HG03342 (cell line): Measurements from ENCODE around the gene MAPK6.

Source experiments
- ATAC-seq: cut with Tn5 transposase; IDR thresholded peaks from one replicate; pipeline ENCODE4 v1.9.1; 2021; ENCODE audit warnings: mild to moderate bottlenecking, moderate library complexity; ENCODE audit not compliant: unreplicated experiment

Gene MAPK6

DNA sequence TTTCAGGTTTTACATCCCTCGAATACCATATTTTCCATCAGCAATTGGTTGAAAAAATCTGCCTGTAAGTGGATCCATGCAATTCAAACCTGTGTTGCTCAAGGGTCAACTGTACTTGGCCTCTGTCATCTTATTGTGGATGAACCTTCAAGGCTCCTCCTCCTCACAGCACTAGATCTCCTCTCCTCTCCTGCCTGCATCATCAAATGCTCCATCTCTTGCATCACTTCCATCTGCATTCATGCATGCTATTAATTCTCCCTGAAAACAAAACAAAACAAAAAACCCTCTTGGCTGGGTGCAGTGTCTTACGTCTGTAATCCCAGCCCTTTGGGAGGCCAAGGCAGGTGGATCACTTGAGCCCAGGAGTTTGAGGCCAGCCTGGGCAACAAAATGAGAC, 83.4 kb downstream of the MAPK6 start:
- no peak for ATAC-seq

DNA sequence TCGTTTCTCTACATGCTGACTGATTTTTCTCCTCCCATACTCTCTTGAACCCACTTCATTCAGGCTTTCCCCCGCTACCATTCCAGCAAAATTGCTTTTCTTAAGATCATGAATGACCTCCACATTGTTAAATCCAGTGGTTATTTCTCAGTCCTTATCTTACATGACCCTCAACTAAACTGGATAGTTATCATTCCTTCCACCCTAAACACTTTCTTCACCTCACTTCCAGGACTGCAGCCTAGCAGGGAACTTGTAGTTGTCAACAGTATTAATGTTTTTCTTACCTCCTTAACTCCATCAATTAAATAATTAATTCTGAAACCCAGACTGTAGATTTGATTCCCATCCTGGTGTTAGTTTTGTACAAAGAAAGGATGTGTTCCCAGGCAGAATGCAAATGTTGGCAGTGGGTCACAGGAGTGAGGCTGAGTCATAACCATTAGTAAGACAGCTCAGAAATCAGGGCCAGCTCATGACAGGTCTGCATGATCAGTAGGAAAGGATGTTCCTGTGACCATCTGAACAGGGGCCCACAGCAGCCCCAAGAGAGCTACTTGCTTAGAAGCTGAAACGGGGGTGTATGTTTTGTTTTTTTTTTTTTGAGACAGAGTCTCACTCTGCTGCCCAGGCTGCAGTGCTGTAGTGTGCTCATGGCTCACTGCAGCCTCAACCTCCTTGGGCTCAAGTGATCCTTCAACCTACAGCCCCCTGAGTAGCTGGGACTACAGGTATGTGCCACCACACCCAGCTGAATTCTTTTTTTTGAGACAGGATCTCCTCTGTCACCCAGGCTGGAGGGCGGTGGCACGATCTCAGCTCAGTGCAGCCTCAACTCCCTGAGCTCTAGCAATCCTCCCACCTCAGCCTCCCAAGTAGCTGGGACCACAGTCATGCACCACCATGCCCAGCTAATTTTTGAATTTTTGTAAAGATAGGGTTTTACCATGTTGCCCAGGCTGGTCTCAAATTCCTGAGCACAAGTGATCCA, 84.5 kb downstream of the MAPK6 start:
- peak; percentile 70 for ATAC-seq

DNA sequence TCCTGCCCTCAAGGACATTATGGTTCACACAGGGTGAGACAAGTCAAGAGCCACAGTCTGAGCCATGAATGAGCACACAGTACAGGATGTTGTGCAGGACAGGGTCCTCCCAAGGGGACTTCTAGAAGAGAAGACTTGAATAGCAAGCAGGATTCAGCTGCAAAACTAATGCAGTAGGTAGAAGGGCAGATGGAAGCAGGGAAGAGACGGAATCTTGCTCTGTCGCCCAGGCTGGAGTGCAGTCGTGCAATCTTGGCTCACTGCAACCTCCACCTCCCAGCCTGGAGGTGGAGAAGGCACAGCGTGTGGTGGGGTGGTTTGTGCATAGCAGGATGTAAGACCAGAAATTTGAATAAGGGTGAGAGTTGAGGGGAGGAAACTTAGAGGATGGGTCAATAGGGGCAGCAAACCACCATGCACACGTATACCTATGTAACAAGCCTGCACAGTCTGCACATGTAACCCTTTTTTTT, 85.5 kb downstream of the MAPK6 start:
- no peak for ATAC-seq

DNA sequence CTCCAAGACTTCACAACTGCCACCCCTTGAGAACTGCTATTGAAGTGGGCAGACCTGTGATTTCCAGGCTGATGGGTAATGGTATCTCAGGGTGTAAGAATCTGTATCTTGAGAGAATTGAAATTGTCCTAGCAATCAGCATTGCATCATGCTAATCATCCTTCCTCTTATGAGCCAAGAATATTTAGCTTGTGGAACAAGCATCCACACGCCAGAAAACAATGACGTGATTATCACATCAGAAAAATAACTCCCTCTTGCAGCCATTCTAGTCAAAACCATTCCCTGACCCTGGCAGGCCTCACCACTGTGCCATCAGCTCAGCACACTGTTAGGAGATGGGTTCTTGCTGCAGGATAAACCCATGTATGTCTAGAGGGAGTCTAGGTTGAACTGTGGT, 86.8 kb downstream of the MAPK6 start:
- no peak for ATAC-seq

DNA sequence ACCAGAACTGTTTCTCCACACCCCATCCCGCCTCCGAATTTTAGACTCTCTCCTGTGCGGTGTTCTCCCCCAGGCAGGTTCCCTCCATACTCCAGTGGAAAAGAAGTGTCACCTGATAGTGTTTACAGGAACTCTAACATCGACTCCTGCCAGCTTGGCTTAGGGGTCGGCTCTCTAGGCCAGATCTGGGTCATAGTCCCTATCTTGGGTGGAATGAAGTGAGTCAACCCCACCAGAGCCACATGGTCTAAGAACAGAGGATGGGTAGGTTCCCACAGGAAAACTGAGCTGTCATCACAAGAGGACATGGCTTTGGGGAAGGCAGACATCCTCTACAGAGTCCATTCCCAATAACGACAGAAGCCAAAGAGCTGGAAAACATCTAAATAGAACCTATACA, 87.6 kb downstream of the MAPK6 start:
- no peak for ATAC-seq

DNA sequence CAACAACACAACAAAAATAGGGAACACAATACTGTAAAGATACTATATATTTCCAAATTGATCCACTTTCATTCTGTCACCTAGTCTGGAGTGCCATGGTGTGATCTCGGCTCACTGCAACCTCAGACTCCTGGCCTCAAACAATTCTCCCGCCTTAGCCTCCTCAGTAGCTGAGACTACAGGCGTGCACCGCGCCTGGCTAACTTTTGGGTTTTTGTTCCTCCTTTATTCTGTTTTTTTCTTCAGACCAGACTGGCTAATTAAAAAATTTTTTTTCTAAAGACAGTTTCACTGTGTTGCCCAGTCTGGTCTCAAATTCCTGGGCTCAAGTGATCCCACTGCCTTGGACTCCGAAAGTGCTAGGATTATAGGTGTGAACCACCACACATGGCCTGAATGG, 88.2 kb downstream of the MAPK6 start:
- no peak for ATAC-seq

DNA sequence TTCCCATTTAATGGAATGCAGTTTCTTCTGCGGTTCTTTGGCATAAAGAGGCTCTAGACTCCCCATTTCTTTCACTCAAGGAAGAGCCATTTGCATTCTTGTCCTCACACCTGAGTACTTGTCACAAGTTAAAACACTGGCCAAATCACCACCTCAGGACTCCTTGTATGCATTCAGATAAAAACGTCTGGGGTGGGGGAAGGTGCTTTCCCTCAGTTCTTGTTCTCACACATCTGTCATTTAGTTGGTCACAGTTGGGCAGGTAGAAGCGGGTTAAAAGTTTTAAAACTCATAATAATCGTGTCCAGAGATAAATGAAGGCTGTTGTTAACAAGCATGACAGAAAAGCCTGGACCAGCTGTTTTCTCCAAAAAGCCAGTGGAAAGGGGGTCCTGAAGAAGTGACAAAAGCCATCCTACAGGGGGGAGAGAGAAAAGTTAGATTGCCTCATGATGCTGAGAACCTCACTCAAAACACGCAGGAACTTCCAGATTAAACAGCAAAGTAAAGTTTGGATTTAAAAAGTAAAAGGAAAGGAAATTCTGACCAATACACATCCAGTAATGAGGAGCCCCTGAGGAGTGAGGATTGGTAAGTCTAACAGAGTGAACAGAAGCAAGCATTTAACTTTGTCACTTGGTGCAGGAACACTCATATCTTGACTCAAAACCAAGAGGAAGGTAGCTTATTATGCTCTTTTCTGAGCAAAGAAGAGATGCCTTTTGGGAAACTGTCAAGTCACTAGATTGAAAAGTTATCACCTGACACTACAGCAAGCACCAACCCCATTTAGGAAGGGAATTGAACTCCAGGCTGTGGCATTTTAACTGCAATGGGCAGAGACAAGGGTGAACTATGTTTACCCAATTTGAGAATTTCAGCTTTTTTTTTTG, 90.8 kb downstream of the MAPK6 start:
- peak; percentile 54 for ATAC-seq

DNA sequence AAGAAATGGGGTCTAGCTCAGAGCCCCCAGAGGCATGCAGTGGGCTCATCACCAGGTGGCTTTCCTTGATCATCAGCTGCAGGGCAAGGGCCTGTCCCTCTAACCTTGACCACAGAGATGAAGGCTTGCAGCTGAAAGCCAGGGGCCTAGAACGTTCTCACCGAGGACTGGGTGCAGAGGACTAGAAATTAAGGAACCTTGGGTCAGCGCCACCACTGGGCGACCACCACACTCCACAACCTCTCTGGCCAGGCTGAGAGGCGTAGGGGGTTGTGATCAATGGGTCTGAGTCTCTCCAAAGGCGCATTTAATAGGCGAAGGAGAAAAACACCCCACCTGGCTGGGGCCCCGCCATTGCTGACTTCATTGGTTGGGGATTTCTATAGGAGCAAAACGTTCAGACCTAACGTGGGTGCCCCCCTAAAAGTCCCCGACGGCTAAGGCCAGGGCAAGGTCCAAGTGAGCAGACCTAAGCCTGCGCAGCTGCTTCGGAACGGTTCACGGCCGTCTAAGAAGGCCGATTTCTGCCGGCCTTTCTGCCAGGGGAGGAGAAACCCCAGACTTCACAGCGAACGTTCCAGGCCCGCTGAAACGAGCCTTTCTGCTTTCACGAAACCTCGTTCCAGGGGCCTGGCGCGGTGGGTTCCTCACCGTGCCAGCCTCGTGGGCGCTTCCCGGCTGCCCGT, 92.6 kb downstream of the MAPK6 start:
- no peak for ATAC-seq

DNA sequence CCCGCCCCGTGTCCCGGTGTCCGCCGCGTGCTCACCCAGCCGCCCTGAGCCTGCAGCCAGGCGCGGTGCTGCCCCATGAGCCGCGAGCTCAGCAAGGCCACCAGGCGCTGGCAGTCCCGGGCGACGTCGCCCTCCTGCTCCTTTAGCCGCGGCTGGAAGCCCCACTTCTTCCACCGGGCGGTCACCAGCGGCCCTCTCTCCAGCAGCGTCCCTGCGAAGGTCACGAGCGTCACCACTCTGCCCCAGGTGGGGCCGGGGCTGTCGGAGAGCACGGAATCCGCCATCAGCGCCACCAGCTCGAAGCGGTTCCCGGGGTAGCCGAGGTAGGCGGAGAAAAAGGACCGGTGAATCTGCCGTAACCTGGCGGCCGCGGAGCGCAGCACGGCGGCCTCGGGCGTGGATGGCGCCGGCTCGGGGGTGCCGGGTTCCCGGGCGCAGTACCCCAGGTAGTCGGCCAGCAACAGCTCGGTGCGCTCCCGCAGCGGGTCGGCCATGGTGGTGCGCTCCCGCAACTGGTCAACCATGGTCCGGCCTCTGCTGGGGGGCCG, 93.3 kb downstream of the MAPK6 start:
- no peak for ATAC-seq

DNA sequence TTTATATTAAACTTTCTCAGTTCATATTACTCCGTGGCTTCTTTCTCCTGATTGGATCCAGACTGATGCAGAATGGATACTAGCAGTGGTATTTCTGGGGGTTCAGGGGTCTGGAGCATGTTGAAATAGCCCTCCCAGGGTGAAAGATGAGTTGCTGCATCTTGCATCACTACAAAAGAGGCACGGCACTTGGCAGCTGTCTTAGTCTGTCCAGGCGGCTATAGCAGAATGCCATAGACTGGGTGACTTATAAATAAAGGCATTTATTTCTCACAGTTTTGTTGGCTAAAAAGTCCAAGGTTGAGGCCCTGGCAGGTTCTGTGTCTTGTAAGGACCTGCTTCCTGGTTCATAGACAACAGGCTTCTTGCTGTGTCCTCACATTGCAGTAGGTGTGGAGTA, 94.2 kb downstream of the MAPK6 start:
- ATAC-seq = no peak

DNA sequence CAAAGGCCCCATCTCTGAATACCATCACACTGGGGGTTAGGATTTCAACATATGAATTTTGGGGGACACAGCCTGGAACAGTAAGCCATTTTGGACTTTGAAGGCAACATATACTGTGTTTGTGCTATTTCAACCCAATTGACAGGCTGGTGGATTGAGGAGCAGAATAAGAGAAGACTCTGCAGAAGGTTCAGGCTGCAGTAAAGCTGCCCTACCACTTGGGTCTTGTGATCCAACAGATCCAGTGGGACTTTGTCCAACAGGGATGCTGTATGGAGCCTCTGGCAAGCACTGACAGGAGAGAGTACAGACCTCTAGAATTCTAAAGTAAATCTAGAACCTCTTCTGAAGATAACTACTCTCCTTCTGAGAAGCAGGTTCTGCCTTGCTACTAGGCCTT, 94.7 kb downstream of the MAPK6 start:
- no peak for ATAC-seq

DNA sequence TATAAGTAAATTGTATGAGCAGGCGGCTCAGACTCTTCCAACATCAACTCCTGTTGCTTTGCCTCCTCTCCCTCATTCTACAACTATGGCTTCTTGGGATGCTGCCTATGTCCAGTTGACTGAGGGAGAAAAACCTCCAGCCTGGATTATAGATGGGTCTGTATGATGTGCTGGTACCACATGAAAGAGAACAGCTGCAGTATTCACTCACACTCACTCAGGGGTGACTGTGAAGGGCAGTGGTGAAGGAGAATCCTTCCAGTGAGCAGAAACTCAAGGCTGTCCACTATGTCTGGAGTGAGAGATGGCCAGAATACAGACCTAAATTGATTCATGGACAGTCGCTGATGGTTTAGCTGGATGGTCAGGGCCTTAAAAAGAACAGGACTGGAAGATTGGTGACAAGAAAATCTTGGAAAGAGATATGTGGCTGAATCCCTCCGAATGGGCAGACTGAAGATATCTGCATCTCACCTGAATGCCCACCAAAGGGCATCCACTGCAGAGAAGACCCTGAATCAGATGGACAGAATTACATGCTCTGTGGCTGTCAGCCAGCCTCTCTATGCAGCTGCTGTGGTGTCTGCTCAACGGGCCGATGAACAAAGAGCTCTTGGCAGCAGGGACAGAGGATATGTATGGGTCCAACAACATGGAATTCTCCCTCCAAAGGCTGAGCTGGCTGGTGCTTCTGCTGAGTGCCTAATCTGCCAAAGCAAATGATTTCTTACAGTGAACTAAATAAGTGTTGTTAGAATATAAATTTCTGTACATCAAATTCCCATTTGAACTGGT, 95.4 kb downstream of the MAPK6 start:
- no peak for ATAC-seq

DNA sequence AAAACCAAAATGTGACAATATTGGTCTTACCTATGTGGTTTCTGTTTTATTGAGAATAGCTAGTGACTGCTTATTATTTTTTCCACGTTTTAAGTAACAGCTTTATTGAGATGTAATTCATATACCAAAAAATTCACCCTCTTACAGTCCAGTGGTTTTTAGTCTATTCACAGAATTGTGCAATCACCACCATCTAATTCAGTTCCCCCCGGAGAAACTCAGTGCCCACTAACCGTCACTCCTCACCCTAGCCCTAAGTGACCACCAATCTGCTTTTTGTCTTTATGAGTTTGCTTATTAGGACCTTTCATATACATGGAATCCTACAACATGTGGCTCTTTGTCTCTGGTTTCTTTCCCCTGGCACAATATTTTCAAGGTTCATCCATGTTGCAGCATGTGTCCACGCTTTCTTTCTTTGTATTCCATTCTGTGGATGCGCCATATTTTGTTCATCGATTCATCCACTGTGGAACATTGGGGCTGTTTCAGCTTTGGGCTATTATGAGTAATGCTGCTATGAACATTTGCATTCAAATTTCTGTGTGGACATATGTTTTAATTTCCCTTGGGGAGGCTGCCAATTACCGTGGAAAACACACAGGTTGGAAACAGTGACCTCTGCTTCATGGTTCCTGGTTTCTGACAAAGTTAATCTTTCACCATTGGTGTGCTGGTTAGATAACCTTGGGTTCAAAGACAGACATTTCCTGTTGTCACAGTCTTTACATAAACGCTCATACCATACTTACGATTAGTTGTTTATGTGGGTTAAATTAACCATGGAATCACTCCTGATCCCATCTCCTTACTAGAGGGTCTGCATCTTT, 96.8 kb downstream of the MAPK6 start:
- ATAC-seq = no peak
